ENCODE data around the gene TSC2. TPM values are rescaled to one million over a fixed set of nuclear protein-coding genes. Genes with fewer than 3 reads are reported as not detected.

The TSC2 gene
- polyA plus RNA-seq, 1 donor from 2014 or later = 69.2 TPM

GRCh38 chr16:2001035-2001434 lies 46.8 kb upstream of the TSC2 start:
- H3F3A ChIP-seq (ENCODE audit: insufficient read depth, low read length, poor library complexity, severe bottlenecking) = no peaks in the 10 kb centered on the region
- H3K4me3 ChIP-seq (ENCODE audit: low read length) = no peak overlapping the region
- no peak for TF ChIP-seq CTCF (IDR thresholded peaks at IDR 0.05; ENCODE audit: poor library complexity, severe bottlenecking)
- TF ChIP-seq RAD21 (conservative IDR thresholded peaks at IDR 0.05) = no peak
- no peak for TF ChIP-seq POLR2AphosphoS5 (IDR thresholded peaks at IDR 0.05)
- TF ChIP-seq EZH2 (IDR thresholded peaks at IDR 0.05; ENCODE audit: borderline replicate concordance, insufficient read depth, low read length, poor library complexity, severe bottlenecking) = no peak
- no peak for TF ChIP-seq EP300 (conservative IDR thresholded peaks at IDR 0.05; ENCODE audit: poor library complexity, severe bottlenecking)
- TF ChIP-seq TAF1 (IDR thresholded peaks at IDR 0.05; ENCODE audit: low read depth) = no peak
- no peak for TF ChIP-seq SMC3 (conservative IDR thresholded peaks at IDR 0.05; ENCODE audit: poor library complexity)
- TF ChIP-seq REST (IDR thresholded peaks at IDR 0.05; ENCODE audit: borderline replicate concordance) = no peak
- no peak for TF ChIP-seq MXI1 (conservative IDR thresholded peaks at IDR 0.05; ENCODE audit: poor library complexity, severe bottlenecking)
- no peaks in the 10 kb centered on the region for H3K9me3 ChIP-seq (ENCODE audit: low read length)
- H3K36me3 ChIP-seq (ENCODE audit: insufficient read depth, low read length) = no peaks in the 10 kb centered on the region
- H3K4me2 ChIP-seq (ENCODE audit: low read length) = no peak overlapping the region
- peaks cover 7% of the 10 kb centered on the region for H3K79me2 ChIP-seq (replicated peaks; ENCODE audit: insufficient read depth, low read length)
- no peaks in the 10 kb centered on the region for H4K20me1 ChIP-seq (ENCODE audit: insufficient read depth)
- H3K9me2 ChIP-seq (ENCODE audit: insufficient read depth, low read length) = no peaks in the 10 kb centered on the region
- no peak overlapping the region for H2AFZ ChIP-seq (ENCODE audit: low read depth, low read length)
- no peak overlapping the region for H3K9ac ChIP-seq (ENCODE audit: low read length)
- H3K27me3 ChIP-seq (ENCODE audit: insufficient read depth, low read depth, low read length) = no peaks in the 10 kb centered on the region
- no peak overlapping the region for H3K27ac ChIP-seq (ENCODE audit: low read length)

GRCh38 chr16:2001456-2002355 lies 46.1 kb upstream of the TSC2 start:
- Histone ChIP-seq H3K27me3 (ENCODE audit: insufficient read depth, low read depth, low read length) (no peaks in the 10 kb centered on the region), H3K4me3 (ENCODE audit: low read length) (no peak overlapping the region), H3K36me3 (ENCODE audit: insufficient read depth, low read length) (no peaks in the 10 kb centered on the region), H3F3A (ENCODE audit: insufficient read depth, low read length, poor library complexity, severe bottlenecking) (no peaks in the 10 kb centered on the region), H3K4me2 (ENCODE audit: low read length) (no peak overlapping the region), H3K79me2 (replicated peaks; ENCODE audit: insufficient read depth, low read length) (peaks cover 13% of the 10 kb centered on the region), H3K9me3 (ENCODE audit: low read length) (no peaks in the 10 kb centered on the region), H3K27ac (ENCODE audit: low read length) (no peak overlapping the region), H2AFZ (ENCODE audit: low read depth, low read length) (no peak overlapping the region), H4K20me1 (ENCODE audit: insufficient read depth) (no peaks in the 10 kb centered on the region), H3K9me2 (ENCODE audit: insufficient read depth, low read length) (no peaks in the 10 kb centered on the region), H3K9ac (ENCODE audit: low read length) (no peak overlapping the region)
- TF ChIP-seq REST (IDR thresholded peaks at IDR 0.05; ENCODE audit: borderline replicate concordance) (no peak), EZH2 (IDR thresholded peaks at IDR 0.05; ENCODE audit: borderline replicate concordance, insufficient read depth, low read length, poor library complexity, severe bottlenecking) (no peak), TAF1 (IDR thresholded peaks at IDR 0.05; ENCODE audit: low read depth) (no peak), EP300 (conservative IDR thresholded peaks at IDR 0.05; ENCODE audit: poor library complexity, severe bottlenecking) (no peak), RAD21 (conservative IDR thresholded peaks at IDR 0.05) (no peak), POLR2AphosphoS5 (IDR thresholded peaks at IDR 0.05) (no peak)
